HCT116 (cell line): ENCODE results near the gene SGCA. TPM values are rescaled to one million over a fixed set of nuclear protein-coding genes. Genes with fewer than 3 reads are reported as not detected.

Experiments
- ATAC-seq: fragments of 200-7000 bp; cut with Tn5 transposase; 2 replicates; pipeline ENCODE4 v1.9.1; 2020; ENCODE audit warnings: mild to moderate bottlenecking, moderate library complexity
- BruUV-seq: library from RNA; stranded (reverse); fragments of 400-500 nt; replicated peaks from 2 replicates; lab custom pipeline; 2021; lab: Mats Ljungman, UMichigan
- CTCF ChIA-PET: fragments of 300-600 bp; sonication (Branson Sonifier 250); formaldehyde crosslinking; loops from one replicate; lab custom pipeline; 2021; ENCODE audit warnings: antibody characterized with exemption; lab: Charles Lee
- POLR2A ChIA-PET: fragments of 300-600, 350-600 bp; sonication (Branson Sonifier 250); formaldehyde crosslinking; loops from one replicate; lab custom pipeline; 2021; ENCODE audit warnings: antibody characterized with exemption; lab: Charles Lee
- RAD21 ChIA-PET, 2 experiments: fragments of 300-600 bp; sonication (Branson Sonifier 250); formaldehyde crosslinking; loops; one replicate each; lab custom pipeline; 2023; ENCODE audit warnings: low total read pairs in 2 of 2; ENCODE audit not compliant: uncharacterized antibody in 2 of 2, unreplicated experiment in 2 of 2, low non-redundant PET in 1 of 2; lab: Charles Lee
- DNase-seq: peaks from one replicate; pipeline ENCODE4 v3.0.0-alpha.2; 2010; ENCODE audit warnings: low read depth, low spot score
- H2AFZ ChIP-seq: fragments of 200-600 bp; shearing (Covaris generic), sonication (generic); 2 replicates; pipeline ENCODE4 v1.6.1; 2017; ENCODE audit warnings: low read depth, mixed run types, mixed read lengths, antibody characterized with exemption, low read length; ENCODE audit not compliant: poor library complexity, severe bottlenecking
- H3K27ac ChIP-seq: 2 replicates; pipeline ENCODE4 v1.5.1; 2012; ENCODE audit warnings: low read depth, low read length
- H3K27me3 ChIP-seq: fragments of 200-600 bp; sonication (generic); 2 replicates; pipeline ENCODE4 v1.6.1; 2016; ENCODE audit warnings: mixed run types, low read length, mixed read lengths; ENCODE audit not compliant: insufficient read depth
- H3K36me3 ChIP-seq, 2 experiments: fragments of 200-500 bp in 1 of 2; fragments of 200-600 bp in 1 of 2; sonication (Bioruptor generic) in 1 of 2; sonication (generic) in 1 of 2; 2 replicates each; pipeline versions ENCODE4 v1.5.1 to v1.6.1; 2014 to 2016; ENCODE audit warnings: low read length in 2 of 2, inconsistent platforms in 1 of 2, mixed read lengths in 1 of 2, mixed run types in 1 of 2; ENCODE audit not compliant: insufficient read depth in 2 of 2, control insufficient read depth in 1 of 2
- H3K4me1 ChIP-seq, 2 experiments: fragments of 200-600 bp in 1 of 2; sonication (generic) in 1 of 2; 2 replicates each; pipeline versions ENCODE4 v1.5.1 to v1.6.1; 2012 to 2017; ENCODE audit warnings: low read length in 2 of 2, inconsistent platforms in 1 of 2, mild to moderate bottlenecking in 1 of 2, mixed read lengths in 1 of 2, mixed run types in 1 of 2, moderate library complexity in 1 of 2; ENCODE audit not compliant: insufficient read depth in 2 of 2, control insufficient read depth in 1 of 2
- H3K4me2 ChIP-seq: fragments of 200-600 bp; sonication (generic); 2 replicates; pipeline ENCODE4 v1.6.1; 2017; ENCODE audit warnings: mixed run types, low read length, mixed read lengths
- H3K4me3 ChIP-seq, 2 experiments: fragments of 200-600 bp in 1 of 2; sonication (generic) in 1 of 2; replicated peaks in 1 of 2; 2 replicates each; pipeline ENCODE4 v1.5.1; 2011 to 2016; ENCODE audit warnings: low read length in 2 of 2, control low read depth in 1 of 2, low read depth in 1 of 2, mild to moderate bottlenecking in 1 of 2, mixed read lengths in 1 of 2, mixed run types in 1 of 2
- H3K79me2 ChIP-seq: fragments of 200-600 bp; sonication (generic); 2 replicates; pipeline ENCODE4 v1.6.1; 2017; ENCODE audit warnings: mild to moderate bottlenecking, mixed run types, low read length, moderate library complexity, mixed read lengths; ENCODE audit not compliant: insufficient read depth
- H3K9ac ChIP-seq: fragments of 200-600 bp; sonication (generic); 2 replicates; pipeline ENCODE4 v1.6.1; 2016; ENCODE audit warnings: low read length, mixed read lengths
- H3K9me2 ChIP-seq: fragments of 200-600 bp; sonication (generic), shearing (Covaris generic); 2 replicates; pipeline ENCODE4 v1.6.1; 2017; ENCODE audit warnings: mixed run types, mild to moderate bottlenecking, moderate library complexity; ENCODE audit not compliant: insufficient read depth
- H3K9me3 ChIP-seq, 2 experiments: fragments of 200-500 bp in 1 of 2; fragments of 200-600 bp in 1 of 2; sonication (Bioruptor generic) in 1 of 2; sonication (generic) in 1 of 2; 2 replicates each; pipeline ENCODE4 v1.6.1; 2014 to 2017; ENCODE audit warnings: low read length in 2 of 2, mixed read lengths in 2 of 2, inconsistent platforms in 1 of 2, low read depth in 1 of 2, mild to moderate bottlenecking in 1 of 2, mixed run types in 1 of 2, moderate library complexity in 1 of 2; ENCODE audit not compliant: control insufficient read depth in 1 of 2, insufficient read depth in 1 of 2
- H4K20me1 ChIP-seq: fragments of 200-600 bp; sonication (generic), shearing (Covaris generic); 2 replicates; pipeline ENCODE4 v1.6.1; 2017; ENCODE audit warnings: mixed run types, mild to moderate bottlenecking, moderate library complexity; ENCODE audit not compliant: insufficient read depth
- ATF3 ChIP-seq: IDR thresholded peaks from 2 replicates; pipeline ENCODE4 v1.6.1; 2012
- EGR1 ChIP-seq: IDR thresholded peaks from 2 replicates; pipeline ENCODE4 v1.6.1; 2012; ENCODE audit warnings: low read depth
- ELF1 ChIP-seq: IDR thresholded peaks from 2 replicates; pipeline ENCODE4 v1.6.1; 2012; ENCODE audit warnings: low read depth, borderline replicate concordance
- EZH2 ChIP-seq: fragments of 200-600 bp; sonication (generic); IDR thresholded peaks from 2 replicates; pipeline ENCODE4 v1.6.1; 2017; ENCODE audit warnings: antibody characterized with exemption, mixed run types
- EZH2phosphoT487 ChIP-seq: fragments of 200-600 bp; IDR thresholded peaks from 2 replicates; pipeline ENCODE4 v1.6.1; 2018; ENCODE audit warnings: antibody characterized with exemption, borderline replicate concordance
- JUND ChIP-seq: IDR thresholded peaks from 2 replicates; pipeline ENCODE4 v1.6.1; 2012
- MAX ChIP-seq: IDR thresholded peaks from 2 replicates; pipeline ENCODE4 v1.6.1; 2012
- POLR2A ChIP-seq: IDR thresholded peaks from 2 replicates; pipeline ENCODE4 v1.7.0; 2011; ENCODE audit warnings: borderline replicate concordance; ENCODE audit not compliant: insufficient read depth, insufficient read length; ENCODE audit errors: extremely low read depth
- POLR2AphosphoS5 ChIP-seq: IDR thresholded peaks from 2 replicates; pipeline ENCODE4 v1.6.1; 2011; ENCODE audit warnings: mild to moderate bottlenecking, low read depth, low read length, moderate library complexity
- SIN3A ChIP-seq: IDR thresholded peaks from 2 replicates; pipeline ENCODE4 v1.6.1; 2012; ENCODE audit warnings: low read depth
- SP1 ChIP-seq: IDR thresholded peaks from 2 replicates; pipeline ENCODE4 v1.6.1; 2012; ENCODE audit warnings: low read depth
- SRF ChIP-seq: IDR thresholded peaks from 2 replicates; pipeline ENCODE4 v1.6.1; 2012; ENCODE audit warnings: low read depth
- TCF7L2 ChIP-seq: IDR thresholded peaks from 2 replicates; pipeline ENCODE4 v1.7.0; 2011; ENCODE audit warnings: borderline replicate concordance, inconsistent platforms; ENCODE audit not compliant: insufficient read depth, insufficient read length; ENCODE audit errors: extremely low read depth
- intact Hi-C: fragments of 100-400 bp; cut with micrococcal nuclease; formaldehyde crosslinking; loops from 2 replicates; pipeline ENCODE4 v1.10.0; 2022
- total RNA-seq: library from RNA; stranded (reverse); gene quantifications from one replicate; pipeline ENCODE4 v1.2.1, GENCODE V29; 2021; ENCODE audit not compliant: unreplicated experiment
- TF ChIP-seq, protein P1 (sequence below): IDR thresholded peaks from 2 replicates; pipeline ENCODE4 v1.6.1; 2011; ENCODE audit warnings: mild to moderate bottlenecking, low read length, moderate library complexity; ENCODE audit not compliant: insufficient replicate concordance; ENCODE audit errors: extremely low read depth
- TF ChIP-seq, protein P2 (sequence below): IDR thresholded peaks from 2 replicates; pipeline ENCODE4 v1.6.1; 2012; ENCODE audit warnings: low read depth
- TF ChIP-seq, protein P3 (sequence below), 3 experiments: fragments of 200-600 bp in 1 of 3; sonication (generic) in 1 of 3; IDR thresholded peaks in 2 of 3; conservative IDR thresholded peaks in 1 of 3; 2 replicates each; pipeline ENCODE4 v1.5.1; 2012 to 2017; ENCODE audit warnings: low read depth in 2 of 3, low read length in 2 of 3, antibody characterized with exemption in 1 of 3, borderline replicate concordance in 1 of 3, control low read depth in 1 of 3, mild to moderate bottlenecking in 1 of 3, mixed read lengths in 1 of 3, mixed run types in 1 of 3, moderate library complexity in 1 of 3; ENCODE audit not compliant: insufficient read depth in 1 of 3

Gene SGCA
- total RNA-seq, 1 experiment from 2014 or later: 0.37 TPM

DNA sequence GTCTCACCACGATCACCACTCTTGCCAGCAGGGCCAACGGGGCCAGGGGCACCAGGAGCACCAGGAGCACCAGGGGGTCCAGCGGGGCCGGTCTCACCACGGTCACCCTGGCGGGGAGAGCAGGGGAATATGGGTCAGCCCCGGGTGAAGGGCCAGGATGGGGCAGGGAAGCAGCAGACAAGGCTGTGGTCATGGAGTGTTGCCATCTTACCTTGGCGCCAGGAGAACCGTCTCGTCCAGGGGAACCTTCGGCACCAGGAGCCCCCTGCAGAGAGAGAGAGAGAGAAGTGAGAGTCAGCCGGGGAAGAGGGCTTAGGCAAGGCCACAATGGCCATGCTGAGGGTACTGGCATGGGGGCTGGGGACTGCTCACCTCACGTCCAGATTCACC is 22.7 kb downstream of the SGCA start (continued):
- TF ChIP-seq MAX (no peak), TCF7L2 (no peak), EZH2phosphoT487 (no peak), SRF (no peak), SP1 (no peak), EZH2 (no peak), EGR1 (no peak), POLR2A (no peak)

- ATAC-seq (no peak), DNase-seq (no peak)
- BruUV-seq: no TSS peak
- H3K79me2 ChIP-seq: no peaks in the 10 kb centered on the region
- no peaks in the 10 kb centered on the region for H3K9me2 ChIP-seq
- no peak overlapping the region for H3K27ac ChIP-seq
- ChIA-PET POLR2A (no interaction called here), RAD21 (no interaction called here), CTCF (no interaction called here)
- H4K20me1 ChIP-seq: no peaks in the 10 kb centered on the region
- no peaks in the 10 kb centered on the region for H3K4me1 ChIP-seq
- no peak overlapping the region for H3K9ac ChIP-seq
- intact Hi-C loops: no loop called here
- no peaks in the 10 kb centered on the region for H3K27me3 ChIP-seq
- H3K4me2 ChIP-seq: no peak overlapping the region
- no peak overlapping the region for H3K4me3 ChIP-seq
- H3K36me3 ChIP-seq: peaks cover 0 to 20% of the 10 kb centered on the region in 2 experiments; a peak in 2 of 4 replicates
- H2AFZ ChIP-seq: no peak overlapping the region
- H3K9me3 ChIP-seq: no peaks in the 10 kb centered on the region
- TF ChIP-seq SIN3A (no peak), JUND (no peak), ELF1 (no peak), ATF3 (no peak), POLR2AphosphoS5 (no peak)
- TF ChIP-seq, protein P1, sequence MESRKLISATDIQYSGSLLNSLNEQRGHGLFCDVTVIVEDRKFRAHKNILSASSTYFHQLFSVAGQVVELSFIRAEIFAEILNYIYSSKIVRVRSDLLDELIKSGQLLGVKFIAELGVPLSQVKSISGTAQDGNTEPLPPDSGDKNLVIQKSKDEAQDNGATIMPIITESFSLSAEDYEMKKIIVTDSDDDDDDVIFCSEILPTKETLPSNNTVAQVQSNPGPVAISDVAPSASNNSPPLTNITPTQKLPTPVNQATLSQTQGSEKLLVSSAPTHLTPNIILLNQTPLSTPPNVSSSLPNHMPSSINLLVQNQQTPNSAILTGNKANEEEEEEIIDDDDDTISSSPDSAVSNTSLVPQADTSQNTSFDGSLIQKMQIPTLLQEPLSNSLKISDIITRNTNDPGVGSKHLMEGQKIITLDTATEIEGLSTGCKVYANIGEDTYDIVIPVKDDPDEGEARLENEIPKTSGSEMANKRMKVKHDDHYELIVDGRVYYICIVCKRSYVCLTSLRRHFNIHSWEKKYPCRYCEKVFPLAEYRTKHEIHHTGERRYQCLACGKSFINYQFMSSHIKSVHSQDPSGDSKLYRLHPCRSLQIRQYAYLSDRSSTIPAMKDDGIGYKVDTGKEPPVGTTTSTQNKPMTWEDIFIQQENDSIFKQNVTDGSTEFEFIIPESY: no peak
- TF ChIP-seq, protein P2, sequence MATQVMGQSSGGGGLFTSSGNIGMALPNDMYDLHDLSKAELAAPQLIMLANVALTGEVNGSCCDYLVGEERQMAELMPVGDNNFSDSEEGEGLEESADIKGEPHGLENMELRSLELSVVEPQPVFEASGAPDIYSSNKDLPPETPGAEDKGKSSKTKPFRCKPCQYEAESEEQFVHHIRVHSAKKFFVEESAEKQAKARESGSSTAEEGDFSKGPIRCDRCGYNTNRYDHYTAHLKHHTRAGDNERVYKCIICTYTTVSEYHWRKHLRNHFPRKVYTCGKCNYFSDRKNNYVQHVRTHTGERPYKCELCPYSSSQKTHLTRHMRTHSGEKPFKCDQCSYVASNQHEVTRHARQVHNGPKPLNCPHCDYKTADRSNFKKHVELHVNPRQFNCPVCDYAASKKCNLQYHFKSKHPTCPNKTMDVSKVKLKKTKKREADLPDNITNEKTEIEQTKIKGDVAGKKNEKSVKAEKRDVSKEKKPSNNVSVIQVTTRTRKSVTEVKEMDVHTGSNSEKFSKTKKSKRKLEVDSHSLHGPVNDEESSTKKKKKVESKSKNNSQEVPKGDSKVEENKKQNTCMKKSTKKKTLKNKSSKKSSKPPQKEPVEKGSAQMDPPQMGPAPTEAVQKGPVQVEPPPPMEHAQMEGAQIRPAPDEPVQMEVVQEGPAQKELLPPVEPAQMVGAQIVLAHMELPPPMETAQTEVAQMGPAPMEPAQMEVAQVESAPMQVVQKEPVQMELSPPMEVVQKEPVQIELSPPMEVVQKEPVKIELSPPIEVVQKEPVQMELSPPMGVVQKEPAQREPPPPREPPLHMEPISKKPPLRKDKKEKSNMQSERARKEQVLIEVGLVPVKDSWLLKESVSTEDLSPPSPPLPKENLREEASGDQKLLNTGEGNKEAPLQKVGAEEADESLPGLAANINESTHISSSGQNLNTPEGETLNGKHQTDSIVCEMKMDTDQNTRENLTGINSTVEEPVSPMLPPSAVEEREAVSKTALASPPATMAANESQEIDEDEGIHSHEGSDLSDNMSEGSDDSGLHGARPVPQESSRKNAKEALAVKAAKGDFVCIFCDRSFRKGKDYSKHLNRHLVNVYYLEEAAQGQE: no peak
- TF ChIP-seq, protein P3, sequence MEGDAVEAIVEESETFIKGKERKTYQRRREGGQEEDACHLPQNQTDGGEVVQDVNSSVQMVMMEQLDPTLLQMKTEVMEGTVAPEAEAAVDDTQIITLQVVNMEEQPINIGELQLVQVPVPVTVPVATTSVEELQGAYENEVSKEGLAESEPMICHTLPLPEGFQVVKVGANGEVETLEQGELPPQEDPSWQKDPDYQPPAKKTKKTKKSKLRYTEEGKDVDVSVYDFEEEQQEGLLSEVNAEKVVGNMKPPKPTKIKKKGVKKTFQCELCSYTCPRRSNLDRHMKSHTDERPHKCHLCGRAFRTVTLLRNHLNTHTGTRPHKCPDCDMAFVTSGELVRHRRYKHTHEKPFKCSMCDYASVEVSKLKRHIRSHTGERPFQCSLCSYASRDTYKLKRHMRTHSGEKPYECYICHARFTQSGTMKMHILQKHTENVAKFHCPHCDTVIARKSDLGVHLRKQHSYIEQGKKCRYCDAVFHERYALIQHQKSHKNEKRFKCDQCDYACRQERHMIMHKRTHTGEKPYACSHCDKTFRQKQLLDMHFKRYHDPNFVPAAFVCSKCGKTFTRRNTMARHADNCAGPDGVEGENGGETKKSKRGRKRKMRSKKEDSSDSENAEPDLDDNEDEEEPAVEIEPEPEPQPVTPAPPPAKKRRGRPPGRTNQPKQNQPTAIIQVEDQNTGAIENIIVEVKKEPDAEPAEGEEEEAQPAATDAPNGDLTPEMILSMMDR (IDR thresholded peaks at IDR 0.05 in 2 of 3, conservative IDR thresholded peaks at IDR 0.05 in 1 of 3; ENCODE audit: borderline replicate concordance in 1 of 3, insufficient read depth in 1 of 3, low read depth in 2 of 3, low read length in 2 of 3): no peak
Observed at GRCh38 chr17:50188921-50189549, 23.2 kb downstream of the SGCA start.
